HEK293 (cell line): ENCODE data around the gene CDK14.

Experiments
- TSHZ1 ChIP-seq: fragments of 450-650 bp; formaldehyde crosslinking; IDR thresholded peaks from 2 replicates; pipeline ENCODE4 v1.5.1; 2016; ENCODE audit warnings: missing biosample characterization, missing genetic modification characterization, borderline replicate concordance
- TF ChIP-seq, protein P1 (sequence below): fragments of 450-650 bp; formaldehyde crosslinking; IDR thresholded peaks from 2 replicates; pipeline ENCODE4 v1.5.1; 2016; ENCODE audit warnings: missing biosample characterization, missing genetic modification characterization

DNA sequence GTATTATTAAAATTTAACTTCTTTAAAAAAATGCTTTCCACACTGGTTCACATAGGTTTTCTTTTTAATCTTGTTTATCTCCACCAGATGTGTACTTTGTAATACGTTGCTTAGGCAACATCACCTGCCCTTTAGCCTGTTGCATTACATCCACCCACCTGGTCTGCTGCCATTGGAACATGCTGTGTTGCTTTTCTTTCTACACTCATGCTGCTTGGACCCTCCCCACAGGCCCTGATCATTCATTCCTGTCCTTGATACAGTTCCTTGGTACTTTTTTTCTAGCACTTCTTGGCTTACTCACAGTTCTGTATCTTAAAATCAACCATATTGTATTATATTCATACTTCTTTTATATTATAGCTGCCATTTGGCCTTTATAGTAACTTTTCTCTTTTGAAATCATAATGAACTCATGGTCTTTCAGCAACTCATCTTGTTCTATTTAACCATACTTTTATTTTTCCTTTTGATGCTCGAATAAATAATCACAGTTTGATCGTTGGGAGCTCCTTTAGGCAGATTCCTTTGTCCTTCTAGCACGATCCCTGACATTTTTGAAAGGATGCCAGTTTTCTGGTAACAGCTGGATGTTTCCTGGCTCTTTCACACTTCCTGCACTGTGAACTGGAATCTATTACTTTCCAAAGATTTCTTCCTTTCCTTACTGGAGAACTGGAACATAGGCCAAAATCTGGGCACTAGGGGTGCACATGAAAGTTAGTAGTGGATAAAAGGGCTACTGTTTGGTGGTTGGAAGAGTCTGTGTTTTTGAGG, 125.1 kb downstream of the CDK14 start:
- TF ChIP-seq TSHZ1: no peak
- TF ChIP-seq, protein P1, sequence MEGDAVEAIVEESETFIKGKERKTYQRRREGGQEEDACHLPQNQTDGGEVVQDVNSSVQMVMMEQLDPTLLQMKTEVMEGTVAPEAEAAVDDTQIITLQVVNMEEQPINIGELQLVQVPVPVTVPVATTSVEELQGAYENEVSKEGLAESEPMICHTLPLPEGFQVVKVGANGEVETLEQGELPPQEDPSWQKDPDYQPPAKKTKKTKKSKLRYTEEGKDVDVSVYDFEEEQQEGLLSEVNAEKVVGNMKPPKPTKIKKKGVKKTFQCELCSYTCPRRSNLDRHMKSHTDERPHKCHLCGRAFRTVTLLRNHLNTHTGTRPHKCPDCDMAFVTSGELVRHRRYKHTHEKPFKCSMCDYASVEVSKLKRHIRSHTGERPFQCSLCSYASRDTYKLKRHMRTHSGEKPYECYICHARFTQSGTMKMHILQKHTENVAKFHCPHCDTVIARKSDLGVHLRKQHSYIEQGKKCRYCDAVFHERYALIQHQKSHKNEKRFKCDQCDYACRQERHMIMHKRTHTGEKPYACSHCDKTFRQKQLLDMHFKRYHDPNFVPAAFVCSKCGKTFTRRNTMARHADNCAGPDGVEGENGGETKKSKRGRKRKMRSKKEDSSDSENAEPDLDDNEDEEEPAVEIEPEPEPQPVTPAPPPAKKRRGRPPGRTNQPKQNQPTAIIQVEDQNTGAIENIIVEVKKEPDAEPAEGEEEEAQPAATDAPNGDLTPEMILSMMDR (tag by site-specific recombination): no peak
